GM23338 (cell line): ENCODE data around the gene CACNA1S. TPM values are rescaled to one million over a fixed set of nuclear protein-coding genes. Genes with fewer than 3 reads are reported as not detected.

Experiments
- ATAC-seq: fragments of 200-7000 bp; cut with Tn5 transposase; 3 replicates; pipeline ENCODE4 v1.9.1; 2020
- DNase-seq: peaks from one replicate; pipeline ENCODE4 v3.0.0-alpha.2; 2015; ENCODE audit warnings: low spot score
- H2AFZ ChIP-seq: fragments of 200-600 bp; sonication (generic); 2 replicates; pipeline ENCODE4 v1.8.0; 2016; ENCODE audit warnings: antibody characterized with exemption, mild to moderate bottlenecking, moderate library complexity
- H3F3A ChIP-seq: fragments of 200-600 bp; sonication (generic); replicated peaks from 2 replicates; pipeline ENCODE4 v1.8.0; 2017; ENCODE audit warnings: antibody characterized with exemption, mixed run types, low read depth
- H3K27ac ChIP-seq: fragments of 200-600 bp; sonication (generic); 2 replicates; pipeline ENCODE4 v1.6.1; 2016; ENCODE audit warnings: low read depth
- H3K27me3 ChIP-seq: fragments of 200-600 bp; sonication (generic); 2 replicates; pipeline ENCODE4 v1.8.0; 2016; ENCODE audit warnings: mild to moderate bottlenecking, mixed run types, moderate library complexity; ENCODE audit not compliant: insufficient read depth
- H3K36me3 ChIP-seq: fragments of 200-600 bp; sonication (generic); 2 replicates; pipeline ENCODE4 v1.8.0; 2016; ENCODE audit warnings: mild to moderate bottlenecking; ENCODE audit not compliant: insufficient read depth
- H3K4me1 ChIP-seq: fragments of 200-600 bp; sonication (generic); 2 replicates; pipeline ENCODE4 v1.8.0; 2016; ENCODE audit warnings: mild to moderate bottlenecking, moderate library complexity; ENCODE audit not compliant: insufficient read depth
- H3K4me2 ChIP-seq: fragments of 200-600 bp; sonication (generic); 2 replicates; pipeline ENCODE4 v1.7.1; 2017; ENCODE audit warnings: mixed run types
- H3K4me3 ChIP-seq: fragments of 200-600 bp; sonication (generic); 2 replicates; pipeline ENCODE4 v1.6.1; 2016; ENCODE audit warnings: mixed run types
- H3K79me2 ChIP-seq: fragments of 200-600 bp; sonication (generic); replicated peaks from 2 replicates; pipeline ENCODE4 v1.8.0; 2017; ENCODE audit warnings: mild to moderate bottlenecking; ENCODE audit not compliant: insufficient read depth
- H3K9me2 ChIP-seq: fragments of 200-600 bp; sonication (generic); 2 replicates; pipeline ENCODE4 v1.8.0; 2017; ENCODE audit not compliant: insufficient read depth
- H4K20me1 ChIP-seq: fragments of 200-600 bp; sonication (generic); replicated peaks from 2 replicates; pipeline ENCODE4 v1.8.0; 2017; ENCODE audit warnings: mild to moderate bottlenecking; ENCODE audit not compliant: insufficient read depth
- H3K27ac Mint-ChIP-seq: 2 replicates; pipeline ENCODE4 v1.8.0; 2020; ENCODE audit warnings: inconsistent platforms, mild to moderate bottlenecking, moderate library complexity, mixed read lengths
- H3K27me3 Mint-ChIP-seq: 3 replicates; pipeline ENCODE4 v1.8.0; 2022; ENCODE audit warnings: low read depth, mild to moderate bottlenecking, moderate library complexity, mixed read lengths, inconsistent platforms; ENCODE audit not compliant: insufficient read depth, poor library complexity
- H3K36me3 Mint-ChIP-seq: 3 replicates; pipeline ENCODE4 v1.8.0; 2021; ENCODE audit warnings: low read depth, mild to moderate bottlenecking, inconsistent platforms, moderate library complexity, mixed read lengths
- H3K4me1 Mint-ChIP-seq: 3 replicates; pipeline ENCODE4 v1.8.0; 2020; ENCODE audit warnings: mild to moderate bottlenecking, inconsistent platforms, mixed read lengths
- H3K4me3 Mint-ChIP-seq: 3 replicates; pipeline ENCODE4 v1.8.0; 2021; ENCODE audit warnings: moderate library complexity, mild to moderate bottlenecking, inconsistent platforms, mixed read lengths
- H3K9me3 Mint-ChIP-seq: 3 replicates; pipeline ENCODE4 v1.8.0; 2020; ENCODE audit warnings: moderate library complexity, mild to moderate bottlenecking, inconsistent platforms, mixed read lengths
- CREB1 ChIP-seq: fragments of 250-450 bp; sonication (Bioruptor Pico); IDR thresholded peaks from 2 replicates; pipeline ENCODE4 v1.5.0; 2020; ENCODE audit warnings: low read depth, mild to moderate bottlenecking, moderate library complexity
- EZH2 ChIP-seq: fragments of 200-600 bp; sonication (generic); IDR thresholded peaks from one replicate; pipeline ENCODE4 v1.8.0; 2017; ENCODE audit warnings: antibody characterized with exemption, mild to moderate bottlenecking, low read depth; ENCODE audit not compliant: unreplicated experiment
- EZH2phosphoT487 ChIP-seq: fragments of 200-600 bp; sonication (generic); IDR thresholded peaks from one replicate; pipeline ENCODE4 v1.8.1; 2018; ENCODE audit warnings: antibody characterized with exemption; ENCODE audit not compliant: unreplicated experiment
- JUNB ChIP-seq: IDR thresholded peaks from one replicate; pipeline ENCODE4 v1.6.1; 2016; ENCODE audit warnings: antibody characterized with exemption; ENCODE audit not compliant: unreplicated experiment
- NANOG ChIP-seq: IDR thresholded peaks from 2 replicates; pipeline ENCODE4 v1.6.1; 2016; ENCODE audit warnings: antibody characterized with exemption, borderline replicate concordance
- POLR2AphosphoS5 ChIP-seq: IDR thresholded peaks from 2 replicates; pipeline ENCODE4 v1.6.1; 2016; ENCODE audit warnings: antibody characterized with exemption, low read depth
- STAT1 ChIP-seq: IDR thresholded peaks from one replicate; pipeline ENCODE4 v1.6.1; 2016; ENCODE audit warnings: antibody characterized with exemption; ENCODE audit not compliant: unreplicated experiment
- ZNF114 ChIP-seq: fragments of 250-450 bp; sonication (Bioruptor Pico); IDR thresholded peaks from 2 replicates; pipeline ENCODE4 v1.5.0; 2020; ENCODE audit warnings: mild to moderate bottlenecking, moderate library complexity
- ZNF331 ChIP-seq: fragments of 250-450 bp; sonication (Bioruptor Pico); IDR thresholded peaks from 2 replicates; pipeline ENCODE4 v1.5.0; 2020; ENCODE audit warnings: low read depth, mild to moderate bottlenecking, moderate library complexity
- polyA plus RNA-seq: library from polyadenylated mRNA; unstranded; fragments of >200 nt; fragmentation: Nextera tagmentation; extraction: Ambion mirVana; gene quantifications from 2 replicates; pipeline ENCODE4 v1.2.1, GENCODE V29; 2016
- total RNA-seq: library from RNA; depleted of rRNA; stranded (reverse); fragments of >200 nt; shearing (Covaris generic); gene quantifications from 2 replicates; pipeline ENCODE4 v1.2.3, GENCODE V29; 2014
- TF ChIP-seq, protein P1 (sequence below): IDR thresholded peaks from one replicate; pipeline ENCODE4 v1.6.1; 2018; ENCODE audit warnings: antibody characterized with exemption; ENCODE audit not compliant: unreplicated experiment
- TF ChIP-seq, protein P2 (sequence below), 2 experiments: fragments of 200-600 bp in 1 of 2; sonication (generic) in 1 of 2; conservative IDR thresholded peaks; 2 replicates each; pipeline versions ENCODE4 v1.5.1 to v1.6.1; 2016 to 2017; ENCODE audit warnings: antibody characterized with exemption in 2 of 2, low read depth in 2 of 2, mild to moderate bottlenecking in 2 of 2, moderate library complexity in 1 of 2
- TF ChIP-seq, protein P3 (sequence below): IDR thresholded peaks from 2 replicates; pipeline ENCODE4 v1.6.1; 2016; ENCODE audit warnings: antibody characterized with exemption
- TF ChIP-seq, protein P4 (sequence below): fragments of 250-450 bp; sonication (Bioruptor Pico); IDR thresholded peaks from 2 replicates; pipeline ENCODE4 v1.5.0; 2020; ENCODE audit warnings: mild to moderate bottlenecking, moderate library complexity

The CACNA1S gene
- total and polyA plus RNA-seq, 2 experiments from 2014 or later: 0.03 TPM; not detected in 1

GRCh38 chr1:201110138-201110537, 2.1 kb downstream of the CACNA1S start:
- H3K9me3 Mint-ChIP-seq: no peaks in the 10 kb centered on the region
- no peak overlapping the region for H2AFZ ChIP-seq
- H4K20me1 ChIP-seq: no peaks in the 10 kb centered on the region
- ATAC-seq (no peak), DNase-seq (no peak)
- peaks cover 9% of the 10 kb centered on the region; the same call in 2 of the 3 replicates for H3K4me1 Mint-ChIP-seq
- H3K4me2 ChIP-seq: no peak overlapping the region
- no peaks in the 10 kb centered on the region for H3K9me2 ChIP-seq
- H3K27me3 ChIP-seq: peaks cover 20% of the 10 kb centered on the region
- H3K27ac ChIP-seq: no peak overlapping the region
- no peaks in the 10 kb centered on the region for H3K36me3 ChIP-seq
- peaks cover 5% of the 10 kb centered on the region for H3K4me1 ChIP-seq
- H3F3A ChIP-seq: no peaks in the 10 kb centered on the region
- no peak overlapping the region for H3K4me3 ChIP-seq
- TF ChIP-seq POLR2AphosphoS5 (no peak), CREB1 (CRISPR knock-in tag) (no peak), JUNB (no peak), ZNF331 (CRISPR knock-in tag) (no peak), EZH2phosphoT487 (no peak), ZNF114 (CRISPR knock-in tag) (no peak), EZH2 (no peak), NANOG (no peak), STAT1 (no peak)
- TF ChIP-seq, protein P1, sequence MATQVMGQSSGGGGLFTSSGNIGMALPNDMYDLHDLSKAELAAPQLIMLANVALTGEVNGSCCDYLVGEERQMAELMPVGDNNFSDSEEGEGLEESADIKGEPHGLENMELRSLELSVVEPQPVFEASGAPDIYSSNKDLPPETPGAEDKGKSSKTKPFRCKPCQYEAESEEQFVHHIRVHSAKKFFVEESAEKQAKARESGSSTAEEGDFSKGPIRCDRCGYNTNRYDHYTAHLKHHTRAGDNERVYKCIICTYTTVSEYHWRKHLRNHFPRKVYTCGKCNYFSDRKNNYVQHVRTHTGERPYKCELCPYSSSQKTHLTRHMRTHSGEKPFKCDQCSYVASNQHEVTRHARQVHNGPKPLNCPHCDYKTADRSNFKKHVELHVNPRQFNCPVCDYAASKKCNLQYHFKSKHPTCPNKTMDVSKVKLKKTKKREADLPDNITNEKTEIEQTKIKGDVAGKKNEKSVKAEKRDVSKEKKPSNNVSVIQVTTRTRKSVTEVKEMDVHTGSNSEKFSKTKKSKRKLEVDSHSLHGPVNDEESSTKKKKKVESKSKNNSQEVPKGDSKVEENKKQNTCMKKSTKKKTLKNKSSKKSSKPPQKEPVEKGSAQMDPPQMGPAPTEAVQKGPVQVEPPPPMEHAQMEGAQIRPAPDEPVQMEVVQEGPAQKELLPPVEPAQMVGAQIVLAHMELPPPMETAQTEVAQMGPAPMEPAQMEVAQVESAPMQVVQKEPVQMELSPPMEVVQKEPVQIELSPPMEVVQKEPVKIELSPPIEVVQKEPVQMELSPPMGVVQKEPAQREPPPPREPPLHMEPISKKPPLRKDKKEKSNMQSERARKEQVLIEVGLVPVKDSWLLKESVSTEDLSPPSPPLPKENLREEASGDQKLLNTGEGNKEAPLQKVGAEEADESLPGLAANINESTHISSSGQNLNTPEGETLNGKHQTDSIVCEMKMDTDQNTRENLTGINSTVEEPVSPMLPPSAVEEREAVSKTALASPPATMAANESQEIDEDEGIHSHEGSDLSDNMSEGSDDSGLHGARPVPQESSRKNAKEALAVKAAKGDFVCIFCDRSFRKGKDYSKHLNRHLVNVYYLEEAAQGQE: no peak
- TF ChIP-seq, protein P2, sequence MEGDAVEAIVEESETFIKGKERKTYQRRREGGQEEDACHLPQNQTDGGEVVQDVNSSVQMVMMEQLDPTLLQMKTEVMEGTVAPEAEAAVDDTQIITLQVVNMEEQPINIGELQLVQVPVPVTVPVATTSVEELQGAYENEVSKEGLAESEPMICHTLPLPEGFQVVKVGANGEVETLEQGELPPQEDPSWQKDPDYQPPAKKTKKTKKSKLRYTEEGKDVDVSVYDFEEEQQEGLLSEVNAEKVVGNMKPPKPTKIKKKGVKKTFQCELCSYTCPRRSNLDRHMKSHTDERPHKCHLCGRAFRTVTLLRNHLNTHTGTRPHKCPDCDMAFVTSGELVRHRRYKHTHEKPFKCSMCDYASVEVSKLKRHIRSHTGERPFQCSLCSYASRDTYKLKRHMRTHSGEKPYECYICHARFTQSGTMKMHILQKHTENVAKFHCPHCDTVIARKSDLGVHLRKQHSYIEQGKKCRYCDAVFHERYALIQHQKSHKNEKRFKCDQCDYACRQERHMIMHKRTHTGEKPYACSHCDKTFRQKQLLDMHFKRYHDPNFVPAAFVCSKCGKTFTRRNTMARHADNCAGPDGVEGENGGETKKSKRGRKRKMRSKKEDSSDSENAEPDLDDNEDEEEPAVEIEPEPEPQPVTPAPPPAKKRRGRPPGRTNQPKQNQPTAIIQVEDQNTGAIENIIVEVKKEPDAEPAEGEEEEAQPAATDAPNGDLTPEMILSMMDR (conservative IDR thresholded peaks at IDR 0.05; ENCODE audit: low read depth in 2 of 2): no peak
- TF ChIP-seq, protein P3, sequence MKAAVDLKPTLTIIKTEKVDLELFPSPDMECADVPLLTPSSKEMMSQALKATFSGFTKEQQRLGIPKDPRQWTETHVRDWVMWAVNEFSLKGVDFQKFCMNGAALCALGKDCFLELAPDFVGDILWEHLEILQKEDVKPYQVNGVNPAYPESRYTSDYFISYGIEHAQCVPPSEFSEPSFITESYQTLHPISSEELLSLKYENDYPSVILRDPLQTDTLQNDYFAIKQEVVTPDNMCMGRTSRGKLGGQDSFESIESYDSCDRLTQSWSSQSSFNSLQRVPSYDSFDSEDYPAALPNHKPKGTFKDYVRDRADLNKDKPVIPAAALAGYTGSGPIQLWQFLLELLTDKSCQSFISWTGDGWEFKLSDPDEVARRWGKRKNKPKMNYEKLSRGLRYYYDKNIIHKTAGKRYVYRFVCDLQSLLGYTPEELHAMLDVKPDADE: no peak
- TF ChIP-seq, protein P4, sequence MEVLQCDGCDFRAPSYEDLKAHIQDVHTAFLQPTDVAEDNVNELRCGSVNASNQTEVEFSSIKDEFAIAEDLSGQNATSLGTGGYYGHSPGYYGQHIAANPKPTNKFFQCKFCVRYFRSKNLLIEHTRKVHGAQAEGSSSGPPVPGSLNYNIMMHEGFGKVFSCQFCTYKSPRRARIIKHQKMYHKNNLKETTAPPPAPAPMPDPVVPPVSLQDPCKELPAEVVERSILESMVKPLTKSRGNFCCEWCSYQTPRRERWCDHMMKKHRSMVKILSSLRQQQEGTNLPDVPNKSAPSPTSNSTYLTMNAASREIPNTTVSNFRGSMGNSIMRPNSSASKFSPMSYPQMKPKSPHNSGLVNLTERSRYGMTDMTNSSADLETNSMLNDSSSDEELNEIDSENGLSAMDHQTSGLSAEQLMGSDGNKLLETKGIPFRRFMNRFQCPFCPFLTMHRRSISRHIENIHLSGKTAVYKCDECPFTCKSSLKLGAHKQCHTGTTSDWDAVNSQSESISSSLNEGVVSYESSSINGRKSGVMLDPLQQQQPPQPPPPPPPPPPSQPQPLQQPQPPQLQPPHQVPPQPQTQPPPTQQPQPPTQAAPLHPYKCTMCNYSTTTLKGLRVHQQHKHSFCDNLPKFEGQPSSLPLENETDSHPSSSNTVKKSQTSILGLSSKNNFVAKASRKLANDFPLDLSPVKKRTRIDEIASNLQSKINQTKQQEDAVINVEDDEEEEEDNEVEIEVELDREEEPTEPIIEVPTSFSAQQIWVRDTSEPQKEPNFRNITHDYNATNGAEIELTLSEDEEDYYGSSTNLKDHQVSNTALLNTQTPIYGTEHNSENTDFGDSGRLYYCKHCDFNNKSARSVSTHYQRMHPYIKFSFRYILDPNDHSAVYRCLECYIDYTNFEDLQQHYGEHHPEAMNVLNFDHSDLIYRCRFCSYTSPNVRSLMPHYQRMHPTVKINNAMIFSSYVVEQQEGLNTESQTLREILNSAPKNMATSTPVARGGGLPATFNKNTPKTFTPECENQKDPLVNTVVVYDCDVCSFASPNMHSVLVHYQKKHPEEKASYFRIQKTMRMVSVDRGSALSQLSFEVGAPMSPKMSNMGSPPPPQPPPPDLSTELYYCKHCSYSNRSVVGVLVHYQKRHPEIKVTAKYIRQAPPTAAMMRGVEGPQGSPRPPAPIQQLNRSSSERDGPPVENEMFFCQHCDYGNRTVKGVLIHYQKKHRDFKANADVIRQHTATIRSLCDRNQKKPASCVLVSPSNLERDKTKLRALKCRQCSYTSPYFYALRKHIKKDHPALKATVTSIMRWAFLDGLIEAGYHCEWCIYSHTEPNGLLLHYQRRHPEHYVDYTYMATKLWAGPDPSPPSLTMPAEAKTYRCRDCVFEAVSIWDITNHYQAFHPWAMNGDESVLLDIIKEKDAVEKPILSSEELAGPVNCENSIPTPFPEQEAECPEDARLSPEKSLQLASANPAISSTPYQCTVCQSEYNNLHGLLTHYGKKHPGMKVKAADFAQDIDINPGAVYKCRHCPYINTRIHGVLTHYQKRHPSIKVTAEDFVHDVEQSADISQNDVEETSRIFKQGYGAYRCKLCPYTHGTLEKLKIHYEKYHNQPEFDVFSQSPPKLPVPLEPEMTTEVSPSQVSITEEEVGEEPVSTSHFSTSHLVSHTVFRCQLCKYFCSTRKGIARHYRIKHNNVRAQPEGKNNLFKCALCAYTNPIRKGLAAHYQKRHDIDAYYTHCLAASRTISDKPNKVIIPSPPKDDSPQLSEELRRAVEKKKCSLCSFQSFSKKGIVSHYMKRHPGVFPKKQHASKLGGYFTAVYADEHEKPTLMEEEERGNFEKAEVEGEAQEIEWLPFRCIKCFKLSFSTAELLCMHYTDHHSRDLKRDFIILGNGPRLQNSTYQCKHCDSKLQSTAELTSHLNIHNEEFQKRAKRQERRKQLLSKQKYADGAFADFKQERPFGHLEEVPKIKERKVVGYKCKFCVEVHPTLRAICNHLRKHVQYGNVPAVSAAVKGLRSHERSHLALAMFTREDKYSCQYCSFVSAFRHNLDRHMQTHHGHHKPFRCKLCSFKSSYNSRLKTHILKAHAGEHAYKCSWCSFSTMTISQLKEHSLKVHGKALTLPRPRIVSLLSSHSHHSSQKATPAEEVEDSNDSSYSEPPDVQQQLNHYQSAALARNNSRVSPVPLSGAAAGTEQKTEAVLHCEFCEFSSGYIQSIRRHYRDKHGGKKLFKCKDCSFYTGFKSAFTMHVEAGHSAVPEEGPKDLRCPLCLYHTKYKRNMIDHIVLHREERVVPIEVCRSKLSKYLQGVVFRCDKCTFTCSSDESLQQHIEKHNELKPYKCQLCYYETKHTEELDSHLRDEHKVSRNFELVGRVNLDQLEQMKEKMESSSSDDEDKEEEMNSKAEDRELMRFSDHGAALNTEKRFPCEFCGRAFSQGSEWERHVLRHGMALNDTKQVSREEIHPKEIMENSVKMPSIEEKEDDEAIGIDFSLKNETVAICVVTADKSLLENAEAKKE: no peak
- H3K27ac Mint-ChIP-seq: no peak overlapping the region
- peaks cover 29% of the 10 kb centered on the region for H3K27me3 Mint-ChIP-seq
- no peak overlapping the region for H3K4me3 Mint-ChIP-seq
- no peaks in the 10 kb centered on the region for H3K79me2 ChIP-seq
- H3K36me3 Mint-ChIP-seq: no peaks in the 10 kb centered on the region
